Mesendoderm (in vitro differentiated cells): ENCODE data around the gene DSG4.

Experiments used
- DNase-seq: peaks from one replicate; pipeline ENCODE4 v3.0.0; 2013
- H2AK5ac ChIP-seq: 2 replicates; pipeline ENCODE4 v1.6.1; 2013; ENCODE audit warnings: low read length, inconsistent platforms
- H2BK120ac ChIP-seq: 2 replicates; pipeline ENCODE4 v1.6.1; 2013; ENCODE audit warnings: low read depth, mild to moderate bottlenecking, low read length, moderate library complexity, mixed read lengths
- H2BK15ac ChIP-seq: replicated peaks from 2 replicates; pipeline ENCODE4 v1.6.1; 2013; ENCODE audit warnings: low read depth, mild to moderate bottlenecking, moderate library complexity
- H2BK5ac ChIP-seq: 2 replicates; pipeline ENCODE4 v1.6.1; 2013; ENCODE audit warnings: low read length, inconsistent platforms
- H3K18ac ChIP-seq: 2 replicates; pipeline ENCODE4 v1.6.1; 2013; ENCODE audit warnings: mild to moderate bottlenecking, low read length, mixed read lengths
- H3K23ac ChIP-seq: one replicate; pipeline ENCODE4 v1.6.1; 2013; ENCODE audit warnings: low read length
- H3K27ac ChIP-seq: 2 replicates; pipeline ENCODE4 v1.5.1; 2013; ENCODE audit warnings: low read depth, mild to moderate bottlenecking, inconsistent platforms, low read length, moderate library complexity
- H3K27me3 ChIP-seq: 2 replicates; pipeline ENCODE4 v1.6.1; 2013; ENCODE audit warnings: low read length, control low read depth, mild to moderate bottlenecking, inconsistent platforms; ENCODE audit not compliant: insufficient read depth, poor library complexity
- H3K36me3 ChIP-seq: 2 replicates; pipeline ENCODE4 v1.6.1; 2013; ENCODE audit warnings: low read length, inconsistent platforms; ENCODE audit not compliant: control insufficient read depth, insufficient read depth
- H3K4ac ChIP-seq: one replicate; pipeline ENCODE4 v1.6.1; 2013; ENCODE audit warnings: low read depth, mild to moderate bottlenecking, low read length, moderate library complexity
- H3K4me1 ChIP-seq: 2 replicates; pipeline ENCODE4 v1.6.1; 2013; ENCODE audit warnings: low read depth, low read length, inconsistent platforms; ENCODE audit not compliant: control insufficient read depth
- H3K4me2 ChIP-seq: 2 replicates; pipeline ENCODE4 v1.6.1; 2013; ENCODE audit warnings: low read length
- H3K4me3 ChIP-seq: 2 replicates; pipeline ENCODE4 v1.5.1; 2013; ENCODE audit warnings: mild to moderate bottlenecking, low read length
- H3K56ac ChIP-seq: one replicate; pipeline ENCODE4 v1.6.1; 2013; ENCODE audit warnings: low read length
- H3K79me1 ChIP-seq: 2 replicates; pipeline ENCODE4 v1.6.1; 2013; ENCODE audit warnings: low read length, inconsistent platforms
- H3K79me2 ChIP-seq: 2 replicates; pipeline ENCODE4 v1.6.1; 2013; ENCODE audit warnings: mild to moderate bottlenecking, low read length; ENCODE audit not compliant: control insufficient read depth, insufficient read depth
- H3K9ac ChIP-seq: 2 replicates; pipeline ENCODE4 v1.6.1; 2013; ENCODE audit warnings: low read length, inconsistent platforms
- H4K5ac ChIP-seq: one replicate; pipeline ENCODE4 v1.6.1; 2013; ENCODE audit warnings: low read length
- H4K8ac ChIP-seq: one replicate; pipeline ENCODE4 v1.6.1; 2013; ENCODE audit warnings: low read depth, mild to moderate bottlenecking, control low read depth, low read length, moderate library complexity
- WGBS: extraction: QIAGEN DNeasy Blood & Tissue Kit; methylation state at CpG from one replicate; pipeline ENCODE4 v1.1.7; 2013; ENCODE audit warnings: low lambda C conversion rate, missing lambda C conversion rate; ENCODE audit not compliant: insufficient coverage; ENCODE audit errors: extremely low coverage; 5-methylcytosine and 5-hydroxymethylcytosine counted together

Gene DSG4

DNA sequence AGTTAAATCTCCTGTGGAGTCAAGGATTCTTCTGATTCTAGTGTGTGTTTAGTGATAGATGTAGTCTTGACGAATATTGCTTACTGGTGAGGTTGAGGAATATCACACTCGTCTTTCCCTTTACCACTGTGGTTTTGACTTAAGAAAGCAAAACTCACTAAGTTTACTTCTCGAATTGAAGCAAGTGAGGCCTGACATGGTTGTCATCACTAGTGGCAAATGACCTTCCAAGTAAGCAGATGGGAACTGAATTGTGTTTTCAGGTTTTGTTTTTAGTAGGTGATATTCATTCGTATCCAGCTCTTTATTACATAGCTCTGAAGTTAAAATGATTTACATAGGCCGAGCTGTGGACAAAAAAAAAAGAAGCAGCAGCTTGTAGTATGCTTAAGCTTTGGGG, 20.6 kb upstream of the DSG4 start:
- H2BK15ac ChIP-seq = no peak overlapping the region
- H4K8ac ChIP-seq = no peak overlapping the region
- no peak overlapping the region for H3K4ac ChIP-seq
- H3K4me3 ChIP-seq = no peak overlapping the region
- no peak for DNase-seq
- no peak overlapping the region for H2AK5ac ChIP-seq
- no peak overlapping the region for H3K18ac ChIP-seq
- no peaks in the 10 kb centered on the region for H3K27me3 ChIP-seq
- H3K79me2 ChIP-seq = no peaks in the 10 kb centered on the region
- no peak overlapping the region for H3K23ac ChIP-seq
- H3K9ac ChIP-seq = no peak overlapping the region
- no CpG with 5 or more reads among the region's 5 CpGs for WGBS
- H3K4me1 ChIP-seq = no peaks in the 10 kb centered on the region
- H4K5ac ChIP-seq = no peak overlapping the region
- no peak overlapping the region for H3K56ac ChIP-seq
- no peak overlapping the region for H3K4me2 ChIP-seq
- H3K36me3 ChIP-seq = no peaks in the 10 kb centered on the region
- no peak overlapping the region for H2BK5ac ChIP-seq
- no peaks in the 10 kb centered on the region for H3K79me1 ChIP-seq
- no peak overlapping the region for H2BK120ac ChIP-seq
- no peak overlapping the region for H3K27ac ChIP-seq

DNA sequence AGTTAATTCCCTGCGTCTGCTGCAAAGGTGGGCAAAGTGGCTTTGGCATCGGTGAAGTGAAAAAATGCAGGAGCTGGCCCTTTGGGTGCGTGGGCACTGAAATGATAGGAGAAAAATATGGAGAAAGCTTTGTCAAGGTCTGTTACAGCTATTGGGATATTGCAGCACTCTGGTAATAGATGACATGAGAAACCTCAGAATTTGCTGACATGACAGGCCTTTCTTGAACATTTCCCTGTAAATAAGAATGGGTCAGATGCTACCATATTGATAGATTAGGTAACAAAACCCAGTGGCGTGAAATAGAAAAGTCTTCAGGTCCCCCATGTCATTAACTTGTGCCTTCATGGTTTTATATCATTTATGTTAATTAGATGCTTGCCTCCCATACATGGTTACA, 12.4 kb upstream of the DSG4 start:
- H3K36me3 ChIP-seq = no peaks in the 10 kb centered on the region
- H2BK15ac ChIP-seq = no peak overlapping the region
- H4K8ac ChIP-seq = no peak overlapping the region
- H3K56ac ChIP-seq = no peak overlapping the region
- H2BK120ac ChIP-seq = no peak overlapping the region
- H3K4me3 ChIP-seq = no peak overlapping the region
- no peaks in the 10 kb centered on the region for H3K4me1 ChIP-seq
- H4K5ac ChIP-seq = no peak overlapping the region
- H3K27ac ChIP-seq = no peak overlapping the region
- H3K9ac ChIP-seq = no peak overlapping the region
- H2AK5ac ChIP-seq = no peak overlapping the region
- H2BK5ac ChIP-seq = no peak overlapping the region
- H3K18ac ChIP-seq = no peak overlapping the region
- H3K4ac ChIP-seq = no peak overlapping the region
- no peaks in the 10 kb centered on the region for H3K27me3 ChIP-seq
- no peak overlapping the region for H3K23ac ChIP-seq
- H3K79me2 ChIP-seq = no peaks in the 10 kb centered on the region
- DNase-seq = no peak
- no peak overlapping the region for H3K4me2 ChIP-seq
- H3K79me1 ChIP-seq = no peaks in the 10 kb centered on the region
- WGBS = no CpG with 5 or more reads among the region's 4 CpGs

DNA sequence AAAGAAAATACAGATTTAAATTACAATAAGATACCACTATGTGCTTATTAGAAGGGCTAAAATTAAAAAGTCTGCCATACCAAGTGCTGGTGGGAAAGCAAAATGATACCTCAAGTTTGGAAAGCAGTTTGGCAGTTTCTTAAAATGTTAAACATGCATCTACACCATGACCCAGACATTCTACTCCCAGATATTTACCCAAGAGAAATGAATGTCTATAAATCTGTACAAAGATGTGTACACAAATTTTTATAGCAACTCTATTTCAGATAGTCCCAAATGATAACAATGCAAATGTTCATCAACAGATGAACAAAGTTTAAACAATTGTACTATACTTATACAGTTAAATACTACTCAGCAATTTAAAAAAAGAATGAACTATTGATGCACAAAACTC, 7.1 kb upstream of the DSG4 start:
- H2BK15ac ChIP-seq = no peak overlapping the region
- no peaks in the 10 kb centered on the region for H3K79me2 ChIP-seq

DNA sequence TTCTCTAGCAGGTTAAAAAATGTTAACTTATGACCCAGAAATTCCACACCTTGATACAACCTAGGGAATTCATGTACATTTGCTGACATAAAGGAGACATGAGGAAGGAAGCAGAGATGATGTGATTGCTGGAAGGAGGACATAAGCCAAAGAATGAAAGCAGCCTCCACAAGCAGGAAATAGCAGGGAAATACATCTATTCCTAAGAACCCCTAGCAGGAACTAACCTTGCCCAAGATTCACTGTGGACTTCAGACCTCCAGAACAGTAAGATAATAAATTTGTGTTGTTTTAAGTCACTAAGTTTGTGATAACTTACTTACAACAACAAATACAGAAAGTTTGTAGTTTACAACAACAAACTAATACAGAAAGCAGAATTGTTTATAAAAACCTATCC, 4.6 kb upstream of the DSG4 start:
- no peaks in the 10 kb centered on the region for H3K36me3 ChIP-seq
- H3K18ac ChIP-seq = no peak overlapping the region
- H2BK15ac ChIP-seq = no peak overlapping the region
- H3K4me2 ChIP-seq = no peak overlapping the region
- no peak overlapping the region for H3K27ac ChIP-seq
- H3K23ac ChIP-seq = no peak overlapping the region
- no peaks in the 10 kb centered on the region for H3K27me3 ChIP-seq
- no peak overlapping the region for H2BK5ac ChIP-seq
- H4K5ac ChIP-seq = no peak overlapping the region
- DNase-seq = no peak
- no peak overlapping the region for H3K4me3 ChIP-seq
- H3K9ac ChIP-seq = no peak overlapping the region
- no peak overlapping the region for H3K4ac ChIP-seq
- H3K79me1 ChIP-seq = no peaks in the 10 kb centered on the region
- H2AK5ac ChIP-seq = no peak overlapping the region
- no peak overlapping the region for H4K8ac ChIP-seq
- H2BK120ac ChIP-seq = no peak overlapping the region
- H3K56ac ChIP-seq = no peak overlapping the region
- no peaks in the 10 kb centered on the region for H3K4me1 ChIP-seq
- no peaks in the 10 kb centered on the region for H3K79me2 ChIP-seq

More for the DNA sequence above, 7.1 kb upstream of the DSG4 start:
- Histone ChIP-seq H4K8ac (no peak overlapping the region), H3K9ac (no peak overlapping the region), H3K4ac (no peak overlapping the region), H3K23ac (no peak overlapping the region), H3K4me3 (no peak overlapping the region), H3K27me3 (no peaks in the 10 kb centered on the region), H3K4me2 (no peak overlapping the region), H3K18ac (no peak overlapping the region), H2BK5ac (no peak overlapping the region), H2BK120ac (no peak overlapping the region), H3K79me1 (no peaks in the 10 kb centered on the region), H3K27ac (no peak overlapping the region), H2AK5ac (no peak overlapping the region), H4K5ac (no peak overlapping the region), H3K56ac (no peak overlapping the region), H3K4me1 (no peaks in the 10 kb centered on the region), H3K36me3 (no peaks in the 10 kb centered on the region)
- no peak for DNase-seq

DNA sequence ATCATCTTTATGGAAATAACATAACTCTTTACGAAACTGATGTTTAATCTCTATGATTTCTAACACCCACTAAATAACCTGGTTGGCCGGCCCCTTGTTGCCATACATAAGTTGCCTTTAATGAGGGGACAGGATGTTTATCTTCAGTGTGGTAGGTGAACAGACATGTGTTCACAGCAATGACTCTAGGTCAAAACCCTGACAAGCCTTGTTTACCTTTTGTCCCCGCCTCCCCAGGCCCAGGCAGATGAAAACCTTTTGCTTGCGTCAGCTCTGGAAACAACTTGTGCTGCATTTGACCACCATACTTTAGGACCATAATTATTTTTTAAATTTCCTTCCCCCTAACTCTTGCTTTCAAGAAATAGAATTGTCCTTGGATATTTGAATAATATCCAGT, 2.9 kb upstream of the DSG4 start:
- Histone ChIP-seq H3K27me3 (no peaks in the 10 kb centered on the region), H3K18ac (no peak overlapping the region), H3K23ac (no peak overlapping the region), H3K9ac (no peak overlapping the region), H2AK5ac (no peak overlapping the region), H3K4ac (no peak overlapping the region), H3K4me3 (no peak overlapping the region), H3K79me1 (no peaks in the 10 kb centered on the region), H4K5ac (no peak overlapping the region), H3K56ac (no peak overlapping the region), H3K79me2 (no peaks in the 10 kb centered on the region), H3K27ac (no peak overlapping the region), H2BK120ac (no peak overlapping the region), H3K36me3 (no peaks in the 10 kb centered on the region), H4K8ac (no peak overlapping the region), H3K4me1 (no peaks in the 10 kb centered on the region), H2BK15ac (no peak overlapping the region), H3K4me2 (no peak overlapping the region), H2BK5ac (no peak overlapping the region)
- DNase-seq = no peak
- no CpG with 5 or more reads among the region's 4 CpGs for WGBS

DNA sequence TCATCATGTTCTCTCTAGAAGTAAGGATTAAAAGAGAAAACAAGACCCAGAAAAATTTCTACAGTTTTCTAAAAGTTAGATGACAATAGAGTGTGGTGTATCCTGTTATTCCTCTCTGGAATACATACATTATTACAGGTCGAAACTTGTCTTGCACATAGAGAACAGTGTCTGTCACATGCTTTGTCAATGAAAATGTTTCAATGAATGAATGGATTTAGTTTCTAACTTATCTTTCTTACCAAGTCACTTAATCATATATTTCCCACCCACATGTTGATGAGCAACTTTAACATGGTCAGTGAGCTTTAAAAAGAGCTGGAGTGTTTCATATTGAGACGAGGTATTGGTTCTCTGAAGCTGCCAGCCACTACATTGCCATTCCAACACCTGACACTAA, 4.3 kb downstream of the DSG4 start:
- H3K27me3 ChIP-seq = no peaks in the 10 kb centered on the region
- H3K9ac ChIP-seq = no peak overlapping the region
- no peak overlapping the region for H4K5ac ChIP-seq
- no peak for DNase-seq
- H3K4me1 ChIP-seq = no peaks in the 10 kb centered on the region
- H3K27ac ChIP-seq = no peak overlapping the region
- no peak overlapping the region for H3K4ac ChIP-seq
- no CpG with 5 or more reads among the region's 2 CpGs for WGBS
- no peak overlapping the region for H2BK120ac ChIP-seq
- H3K56ac ChIP-seq = no peak overlapping the region
- H3K36me3 ChIP-seq = no peaks in the 10 kb centered on the region
- H3K79me2 ChIP-seq = no peaks in the 10 kb centered on the region
- H4K8ac ChIP-seq = no peak overlapping the region
- no peak overlapping the region for H3K18ac ChIP-seq
- no peaks in the 10 kb centered on the region for H3K79me1 ChIP-seq
- H2BK5ac ChIP-seq = no peak overlapping the region
- no peak overlapping the region for H3K23ac ChIP-seq
- H2BK15ac ChIP-seq = no peak overlapping the region
- no peak overlapping the region for H3K4me2 ChIP-seq
- no peak overlapping the region for H3K4me3 ChIP-seq
- no peak overlapping the region for H2AK5ac ChIP-seq
